Measurements from ENCODE around the gene SH2D3A. TPM values are rescaled to one million over a fixed set of nuclear protein-coding genes. Genes with fewer than 3 reads are reported as not detected.
A peak's percentile ranks its signal among the peaks of the same experiment; 100 is the strongest.

SH2D3A gene
- total RNA-seq, 1 experiment from 2014 or later, result 30.3 TPM

GRCh38 chr19:6752256-6753177 is 14.7 kb downstream of the SH2D3A start (continued):
- TF ChIP-seq ZSCAN18 (CRISPR knock-in tag; IDR thresholded peaks at IDR 0.05) (no peak), RELA (CRISPR knock-in tag; IDR thresholded peaks at IDR 0.05; ENCODE audit: borderline replicate concordance) (no peak), GRHL2 (CRISPR knock-in tag; IDR thresholded peaks at IDR 0.05; ENCODE audit: insufficient replicate concordance, severe bottlenecking) (no peak), OVOL2 (CRISPR knock-in tag; IDR thresholded peaks at IDR 0.05; ENCODE audit: borderline replicate concordance) (no peak), ZBTB43 (CRISPR knock-in tag; IDR thresholded peaks at IDR 0.05) (no peak), JUN (CRISPR knock-in tag; IDR thresholded peaks at IDR 0.05) (no peak), ZNF423 (CRISPR knock-in tag; IDR thresholded peaks at IDR 0.05) (no peak), ZNF263 (CRISPR knock-in tag; IDR thresholded peaks at IDR 0.05; ENCODE audit: low read depth) (no peak), ZNF671 (CRISPR knock-in tag; IDR thresholded peaks at IDR 0.05) (no peak), KAT7 (CRISPR knock-in tag; IDR thresholded peaks at IDR 0.05; ENCODE audit: borderline replicate concordance) (no peak), USF1 (CRISPR knock-in tag; IDR thresholded peaks at IDR 0.05) (peak; percentile 78; the same call in 1 of the 2 replicates), HMGA2 (CRISPR knock-in tag; IDR thresholded peaks at IDR 0.05) (no peak), ZNF219 (CRISPR knock-in tag; IDR thresholded peaks at IDR 0.05; ENCODE audit: borderline replicate concordance) (no peak), TP53 (CRISPR knock-in tag; IDR thresholded peaks at IDR 0.05) (0 out of 2 replicates have a peak, but pooled peaks have one; percentile 41), FOXP4 (CRISPR knock-in tag; IDR thresholded peaks at IDR 0.05) (peak; percentile 7; the same call in 1 of the 2 replicates), ZNF121 (CRISPR knock-in tag; IDR thresholded peaks at IDR 0.05) (peak; percentile 48), IRF1 (CRISPR knock-in tag; IDR thresholded peaks at IDR 0.05) (no peak)
- TF ChIP-seq, protein P1, sequence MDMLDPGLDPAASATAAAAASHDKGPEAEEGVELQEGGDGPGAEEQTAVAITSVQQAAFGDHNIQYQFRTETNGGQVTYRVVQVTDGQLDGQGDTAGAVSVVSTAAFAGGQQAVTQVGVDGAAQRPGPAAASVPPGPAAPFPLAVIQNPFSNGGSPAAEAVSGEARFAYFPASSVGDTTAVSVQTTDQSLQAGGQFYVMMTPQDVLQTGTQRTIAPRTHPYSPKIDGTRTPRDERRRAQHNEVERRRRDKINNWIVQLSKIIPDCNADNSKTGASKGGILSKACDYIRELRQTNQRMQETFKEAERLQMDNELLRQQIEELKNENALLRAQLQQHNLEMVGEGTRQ (CRISPR knock-in tag; IDR thresholded peaks at IDR 0.05), result peak; percentile 81
- TF ChIP-seq, protein P2, sequence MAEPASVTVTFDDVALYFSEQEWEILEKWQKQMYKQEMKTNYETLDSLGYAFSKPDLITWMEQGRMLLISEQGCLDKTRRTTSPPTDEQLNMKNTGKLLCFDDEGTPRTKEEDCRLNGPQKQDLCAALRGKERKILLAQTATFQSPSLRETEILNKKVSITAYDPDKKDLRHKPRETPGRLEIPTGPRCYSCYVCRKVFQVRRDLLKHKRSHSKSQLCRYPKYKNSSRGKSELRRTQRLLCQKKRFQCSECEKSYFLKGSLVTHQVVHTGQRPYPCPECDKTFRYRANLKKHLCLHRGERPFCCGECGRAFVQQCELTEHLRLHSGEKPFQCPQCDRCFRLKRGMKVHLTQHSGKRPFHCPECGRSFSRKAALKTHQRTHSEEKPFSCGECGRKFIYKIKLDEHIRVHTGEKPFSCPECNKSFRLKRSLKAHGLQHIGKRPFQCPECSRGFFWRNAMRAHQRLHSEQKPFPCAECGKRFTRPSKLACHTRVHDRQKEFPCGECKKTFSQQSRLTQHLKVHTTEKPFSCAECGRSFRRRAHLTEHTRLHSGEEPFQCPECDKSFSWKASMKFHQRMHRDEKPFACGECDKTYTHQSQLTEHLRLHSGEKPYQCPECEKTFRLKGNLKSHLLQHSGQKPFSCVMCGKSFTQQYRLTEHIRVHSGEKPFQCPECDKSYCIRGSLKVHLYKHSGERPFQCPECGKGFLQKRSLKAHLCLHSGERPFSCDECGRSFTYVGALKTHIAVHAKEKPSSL (CRISPR knock-in tag; conservative IDR thresholded peaks at IDR 0.05), result no peak
- TF ChIP-seq, protein P3, sequence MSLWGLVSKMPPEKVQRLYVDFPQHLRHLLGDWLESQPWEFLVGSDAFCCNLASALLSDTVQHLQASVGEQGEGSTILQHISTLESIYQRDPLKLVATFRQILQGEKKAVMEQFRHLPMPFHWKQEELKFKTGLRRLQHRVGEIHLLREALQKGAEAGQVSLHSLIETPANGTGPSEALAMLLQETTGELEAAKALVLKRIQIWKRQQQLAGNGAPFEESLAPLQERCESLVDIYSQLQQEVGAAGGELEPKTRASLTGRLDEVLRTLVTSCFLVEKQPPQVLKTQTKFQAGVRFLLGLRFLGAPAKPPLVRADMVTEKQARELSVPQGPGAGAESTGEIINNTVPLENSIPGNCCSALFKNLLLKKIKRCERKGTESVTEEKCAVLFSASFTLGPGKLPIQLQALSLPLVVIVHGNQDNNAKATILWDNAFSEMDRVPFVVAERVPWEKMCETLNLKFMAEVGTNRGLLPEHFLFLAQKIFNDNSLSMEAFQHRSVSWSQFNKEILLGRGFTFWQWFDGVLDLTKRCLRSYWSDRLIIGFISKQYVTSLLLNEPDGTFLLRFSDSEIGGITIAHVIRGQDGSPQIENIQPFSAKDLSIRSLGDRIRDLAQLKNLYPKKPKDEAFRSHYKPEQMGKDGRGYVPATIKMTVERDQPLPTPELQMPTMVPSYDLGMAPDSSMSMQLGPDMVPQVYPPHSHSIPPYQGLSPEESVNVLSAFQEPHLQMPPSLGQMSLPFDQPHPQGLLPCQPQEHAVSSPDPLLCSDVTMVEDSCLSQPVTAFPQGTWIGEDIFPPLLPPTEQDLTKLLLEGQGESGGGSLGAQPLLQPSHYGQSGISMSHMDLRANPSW (CRISPR knock-in tag; conservative IDR thresholded peaks at IDR 0.05; ENCODE audit: low read depth), result no peak
- TF ChIP-seq, protein P4, sequence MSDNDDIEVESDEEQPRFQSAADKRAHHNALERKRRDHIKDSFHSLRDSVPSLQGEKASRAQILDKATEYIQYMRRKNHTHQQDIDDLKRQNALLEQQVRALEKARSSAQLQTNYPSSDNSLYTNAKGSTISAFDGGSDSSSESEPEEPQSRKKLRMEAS (CRISPR knock-in tag; IDR thresholded peaks at IDR 0.05), result peak; percentile 69; the same call in 1 of the 2 replicates
- TF ChIP-seq, protein P5, sequence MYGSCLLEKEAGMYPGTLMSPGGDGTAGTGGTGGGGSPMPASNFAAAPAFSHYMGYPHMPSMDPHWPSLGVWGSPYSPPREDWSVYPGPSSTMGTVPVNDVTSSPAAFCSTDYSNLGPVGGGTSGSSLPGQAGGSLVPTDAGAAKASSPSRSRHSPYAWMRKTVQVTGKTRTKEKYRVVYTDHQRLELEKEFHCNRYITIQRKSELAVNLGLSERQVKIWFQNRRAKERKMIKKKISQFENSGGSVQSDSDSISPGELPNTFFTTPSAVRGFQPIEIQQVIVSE (CRISPR knock-in tag; IDR thresholded peaks at IDR 0.05; ENCODE audit: borderline replicate concordance), result no peak
